GM23338 (cell line): ENCODE measurements around the gene SLIT1. TPM values are rescaled to one million over a fixed set of nuclear protein-coding genes. Genes with fewer than 3 reads are reported as not detected.

Source experiments
- ATAC-seq: fragments of 200-7000 bp; cut with Tn5 transposase; 3 replicates; pipeline ENCODE4 v1.9.1; 2020
- DNase-seq: peaks from one replicate; pipeline ENCODE4 v3.0.0-alpha.2; 2015; ENCODE audit warnings: low spot score
- H2AFZ ChIP-seq: fragments of 200-600 bp; sonication (generic); 2 replicates; pipeline ENCODE4 v1.8.0; 2016; ENCODE audit warnings: antibody characterized with exemption, mild to moderate bottlenecking, moderate library complexity
- H3F3A ChIP-seq: fragments of 200-600 bp; sonication (generic); replicated peaks from 2 replicates; pipeline ENCODE4 v1.8.0; 2017; ENCODE audit warnings: antibody characterized with exemption, mixed run types, low read depth
- H3K27ac ChIP-seq: fragments of 200-600 bp; sonication (generic); 2 replicates; pipeline ENCODE4 v1.6.1; 2016; ENCODE audit warnings: low read depth
- H3K27me3 ChIP-seq: fragments of 200-600 bp; sonication (generic); 2 replicates; pipeline ENCODE4 v1.8.0; 2016; ENCODE audit warnings: mild to moderate bottlenecking, mixed run types, moderate library complexity; ENCODE audit not compliant: insufficient read depth
- H3K36me3 ChIP-seq: fragments of 200-600 bp; sonication (generic); 2 replicates; pipeline ENCODE4 v1.8.0; 2016; ENCODE audit warnings: mild to moderate bottlenecking; ENCODE audit not compliant: insufficient read depth
- H3K4me1 ChIP-seq: fragments of 200-600 bp; sonication (generic); 2 replicates; pipeline ENCODE4 v1.8.0; 2016; ENCODE audit warnings: mild to moderate bottlenecking, moderate library complexity; ENCODE audit not compliant: insufficient read depth
- H3K4me2 ChIP-seq: fragments of 200-600 bp; sonication (generic); 2 replicates; pipeline ENCODE4 v1.7.1; 2017; ENCODE audit warnings: mixed run types
- H3K4me3 ChIP-seq: fragments of 200-600 bp; sonication (generic); 2 replicates; pipeline ENCODE4 v1.6.1; 2016; ENCODE audit warnings: mixed run types
- H3K79me2 ChIP-seq: fragments of 200-600 bp; sonication (generic); replicated peaks from 2 replicates; pipeline ENCODE4 v1.8.0; 2017; ENCODE audit warnings: mild to moderate bottlenecking; ENCODE audit not compliant: insufficient read depth
- H3K9me2 ChIP-seq: fragments of 200-600 bp; sonication (generic); 2 replicates; pipeline ENCODE4 v1.8.0; 2017; ENCODE audit not compliant: insufficient read depth
- H4K20me1 ChIP-seq: fragments of 200-600 bp; sonication (generic); replicated peaks from 2 replicates; pipeline ENCODE4 v1.8.0; 2017; ENCODE audit warnings: mild to moderate bottlenecking; ENCODE audit not compliant: insufficient read depth
- H3K27ac Mint-ChIP-seq: 2 replicates; pipeline ENCODE4 v1.8.0; 2020; ENCODE audit warnings: inconsistent platforms, mild to moderate bottlenecking, moderate library complexity, mixed read lengths
- H3K27me3 Mint-ChIP-seq: 3 replicates; pipeline ENCODE4 v1.8.0; 2022; ENCODE audit warnings: low read depth, mild to moderate bottlenecking, moderate library complexity, mixed read lengths, inconsistent platforms; ENCODE audit not compliant: insufficient read depth, poor library complexity
- H3K36me3 Mint-ChIP-seq: 3 replicates; pipeline ENCODE4 v1.8.0; 2021; ENCODE audit warnings: low read depth, mild to moderate bottlenecking, inconsistent platforms, moderate library complexity, mixed read lengths
- H3K4me1 Mint-ChIP-seq: 3 replicates; pipeline ENCODE4 v1.8.0; 2020; ENCODE audit warnings: mild to moderate bottlenecking, inconsistent platforms, mixed read lengths
- H3K4me3 Mint-ChIP-seq: 3 replicates; pipeline ENCODE4 v1.8.0; 2021; ENCODE audit warnings: moderate library complexity, mild to moderate bottlenecking, inconsistent platforms, mixed read lengths
- H3K9me3 Mint-ChIP-seq: 3 replicates; pipeline ENCODE4 v1.8.0; 2020; ENCODE audit warnings: moderate library complexity, mild to moderate bottlenecking, inconsistent platforms, mixed read lengths
- CREB1 ChIP-seq: fragments of 250-450 bp; sonication (Bioruptor Pico); IDR thresholded peaks from 2 replicates; pipeline ENCODE4 v1.5.0; 2020; ENCODE audit warnings: low read depth, mild to moderate bottlenecking, moderate library complexity
- CTCF ChIP-seq, 2 experiments: fragments of 200-600 bp in 1 of 2; sonication (generic) in 1 of 2; conservative IDR thresholded peaks; 2 replicates each; pipeline versions ENCODE4 v1.5.1 to v1.6.1; 2016 to 2017; ENCODE audit warnings: antibody characterized with exemption in 2 of 2, low read depth in 2 of 2, mild to moderate bottlenecking in 2 of 2, moderate library complexity in 1 of 2
- ETS1 ChIP-seq: IDR thresholded peaks from 2 replicates; pipeline ENCODE4 v1.6.1; 2016; ENCODE audit warnings: antibody characterized with exemption
- EZH2phosphoT487 ChIP-seq: fragments of 200-600 bp; sonication (generic); IDR thresholded peaks from one replicate; pipeline ENCODE4 v1.8.1; 2018; ENCODE audit warnings: antibody characterized with exemption; ENCODE audit not compliant: unreplicated experiment
- JUNB ChIP-seq: IDR thresholded peaks from one replicate; pipeline ENCODE4 v1.6.1; 2016; ENCODE audit warnings: antibody characterized with exemption; ENCODE audit not compliant: unreplicated experiment
- NANOG ChIP-seq: IDR thresholded peaks from 2 replicates; pipeline ENCODE4 v1.6.1; 2016; ENCODE audit warnings: antibody characterized with exemption, borderline replicate concordance
- POLR2AphosphoS5 ChIP-seq: IDR thresholded peaks from 2 replicates; pipeline ENCODE4 v1.6.1; 2016; ENCODE audit warnings: antibody characterized with exemption, low read depth
- STAT1 ChIP-seq: IDR thresholded peaks from one replicate; pipeline ENCODE4 v1.6.1; 2016; ENCODE audit warnings: antibody characterized with exemption; ENCODE audit not compliant: unreplicated experiment
- ZNF114 ChIP-seq: fragments of 250-450 bp; sonication (Bioruptor Pico); IDR thresholded peaks from 2 replicates; pipeline ENCODE4 v1.5.0; 2020; ENCODE audit warnings: mild to moderate bottlenecking, moderate library complexity
- ZNF331 ChIP-seq: fragments of 250-450 bp; sonication (Bioruptor Pico); IDR thresholded peaks from 2 replicates; pipeline ENCODE4 v1.5.0; 2020; ENCODE audit warnings: low read depth, mild to moderate bottlenecking, moderate library complexity
- polyA plus RNA-seq: library from polyadenylated mRNA; unstranded; fragments of >200 nt; fragmentation: Nextera tagmentation; extraction: Ambion mirVana; gene quantifications from 2 replicates; pipeline ENCODE4 v1.2.1, GENCODE V29; 2016
- total RNA-seq: library from RNA; depleted of rRNA; stranded (reverse); fragments of >200 nt; shearing (Covaris generic); gene quantifications from 2 replicates; pipeline ENCODE4 v1.2.3, GENCODE V29; 2014
- TF ChIP-seq, protein P1 (sequence below): fragments of 250-450 bp; sonication (Bioruptor Pico); IDR thresholded peaks from 2 replicates; pipeline ENCODE4 v1.5.0; 2020; ENCODE audit warnings: mild to moderate bottlenecking, moderate library complexity

Gene SLIT1
- total and polyA plus RNA-seq, 2 experiments from 2014 or later = 0.76 to 1.7 TPM

DNA sequence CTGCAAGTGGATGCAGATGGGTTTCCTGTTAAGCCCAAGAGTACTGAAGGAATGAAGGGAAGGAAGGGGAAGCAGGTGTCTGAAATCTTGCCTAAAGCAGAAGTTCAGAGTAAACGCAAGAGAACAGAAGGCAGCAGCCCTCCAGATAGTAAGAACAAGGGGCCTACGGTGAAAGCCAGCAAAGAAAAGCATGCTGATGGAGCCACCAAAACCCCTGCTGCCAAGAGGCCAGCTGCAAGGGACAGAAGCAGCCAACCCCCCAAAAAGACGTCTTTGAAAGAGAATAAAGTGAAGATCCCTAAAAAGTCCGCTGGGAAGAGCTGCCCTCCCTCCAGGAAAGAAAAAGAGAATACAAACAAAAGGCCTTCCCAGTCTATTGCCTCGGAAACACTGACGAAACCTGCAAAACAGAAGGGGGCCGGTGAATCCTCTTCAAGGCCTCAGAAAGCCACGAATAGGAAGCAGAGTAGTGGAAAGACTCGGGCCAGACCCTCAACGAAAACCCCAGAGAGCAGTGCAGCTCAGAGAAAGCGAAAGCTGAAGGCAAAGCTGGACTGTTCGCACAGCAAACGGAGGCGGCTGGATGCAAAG is 201.1 kb downstream of the SLIT1 start:
- Histone ChIP-seq H3K4me3 (no peak overlapping the region), H3F3A (no peaks in the 10 kb centered on the region; the same call in 1 of the 2 replicates), H3K36me3 (0 out of 2 replicates have a peak, but pooled peaks cover 4% of the 10 kb centered on the region), H2AFZ (no peak overlapping the region), H3K27me3 (no peaks in the 10 kb centered on the region), H3K4me1 (peaks cover 11% of the 10 kb centered on the region; the same call in 1 of the 2 replicates), H3K79me2 (no peaks in the 10 kb centered on the region), H3K9me2 (peaks cover 5% of the 10 kb centered on the region; the same call in 1 of the 2 replicates), H3K27ac (peak overlapping the region; percentile 15; the same call in 1 of the 2 replicates), H3K4me2 (peak overlapping the region; percentile 20; the same call in 1 of the 2 replicates), H4K20me1 (no peaks in the 10 kb centered on the region)
- Mint-ChIP-seq H3K27me3 (no peaks in the 10 kb centered on the region), H3K36me3 (peaks cover 21% of the 10 kb centered on the region), H3K4me3 (peak overlapping the region; percentile 32; the same call in 2 of the 3 replicates), H3K4me1 (peaks cover 38% of the 10 kb centered on the region), H3K27ac (peak overlapping the region; percentile 63), H3K9me3 (no peaks in the 10 kb centered on the region)
- TF ChIP-seq CTCF (conservative IDR thresholded peaks at IDR 0.05; ENCODE audit: low read depth in 2 of 2) (no peak), ZNF331 (CRISPR knock-in tag) (no peak), POLR2AphosphoS5 (no peak), ETS1 (no peak), JUNB (no peak), NANOG (no peak), ZNF114 (CRISPR knock-in tag) (no peak), EZH2phosphoT487 (no peak), CREB1 (CRISPR knock-in tag) (no peak), STAT1 (no peak)
- TF ChIP-seq, protein P1, sequence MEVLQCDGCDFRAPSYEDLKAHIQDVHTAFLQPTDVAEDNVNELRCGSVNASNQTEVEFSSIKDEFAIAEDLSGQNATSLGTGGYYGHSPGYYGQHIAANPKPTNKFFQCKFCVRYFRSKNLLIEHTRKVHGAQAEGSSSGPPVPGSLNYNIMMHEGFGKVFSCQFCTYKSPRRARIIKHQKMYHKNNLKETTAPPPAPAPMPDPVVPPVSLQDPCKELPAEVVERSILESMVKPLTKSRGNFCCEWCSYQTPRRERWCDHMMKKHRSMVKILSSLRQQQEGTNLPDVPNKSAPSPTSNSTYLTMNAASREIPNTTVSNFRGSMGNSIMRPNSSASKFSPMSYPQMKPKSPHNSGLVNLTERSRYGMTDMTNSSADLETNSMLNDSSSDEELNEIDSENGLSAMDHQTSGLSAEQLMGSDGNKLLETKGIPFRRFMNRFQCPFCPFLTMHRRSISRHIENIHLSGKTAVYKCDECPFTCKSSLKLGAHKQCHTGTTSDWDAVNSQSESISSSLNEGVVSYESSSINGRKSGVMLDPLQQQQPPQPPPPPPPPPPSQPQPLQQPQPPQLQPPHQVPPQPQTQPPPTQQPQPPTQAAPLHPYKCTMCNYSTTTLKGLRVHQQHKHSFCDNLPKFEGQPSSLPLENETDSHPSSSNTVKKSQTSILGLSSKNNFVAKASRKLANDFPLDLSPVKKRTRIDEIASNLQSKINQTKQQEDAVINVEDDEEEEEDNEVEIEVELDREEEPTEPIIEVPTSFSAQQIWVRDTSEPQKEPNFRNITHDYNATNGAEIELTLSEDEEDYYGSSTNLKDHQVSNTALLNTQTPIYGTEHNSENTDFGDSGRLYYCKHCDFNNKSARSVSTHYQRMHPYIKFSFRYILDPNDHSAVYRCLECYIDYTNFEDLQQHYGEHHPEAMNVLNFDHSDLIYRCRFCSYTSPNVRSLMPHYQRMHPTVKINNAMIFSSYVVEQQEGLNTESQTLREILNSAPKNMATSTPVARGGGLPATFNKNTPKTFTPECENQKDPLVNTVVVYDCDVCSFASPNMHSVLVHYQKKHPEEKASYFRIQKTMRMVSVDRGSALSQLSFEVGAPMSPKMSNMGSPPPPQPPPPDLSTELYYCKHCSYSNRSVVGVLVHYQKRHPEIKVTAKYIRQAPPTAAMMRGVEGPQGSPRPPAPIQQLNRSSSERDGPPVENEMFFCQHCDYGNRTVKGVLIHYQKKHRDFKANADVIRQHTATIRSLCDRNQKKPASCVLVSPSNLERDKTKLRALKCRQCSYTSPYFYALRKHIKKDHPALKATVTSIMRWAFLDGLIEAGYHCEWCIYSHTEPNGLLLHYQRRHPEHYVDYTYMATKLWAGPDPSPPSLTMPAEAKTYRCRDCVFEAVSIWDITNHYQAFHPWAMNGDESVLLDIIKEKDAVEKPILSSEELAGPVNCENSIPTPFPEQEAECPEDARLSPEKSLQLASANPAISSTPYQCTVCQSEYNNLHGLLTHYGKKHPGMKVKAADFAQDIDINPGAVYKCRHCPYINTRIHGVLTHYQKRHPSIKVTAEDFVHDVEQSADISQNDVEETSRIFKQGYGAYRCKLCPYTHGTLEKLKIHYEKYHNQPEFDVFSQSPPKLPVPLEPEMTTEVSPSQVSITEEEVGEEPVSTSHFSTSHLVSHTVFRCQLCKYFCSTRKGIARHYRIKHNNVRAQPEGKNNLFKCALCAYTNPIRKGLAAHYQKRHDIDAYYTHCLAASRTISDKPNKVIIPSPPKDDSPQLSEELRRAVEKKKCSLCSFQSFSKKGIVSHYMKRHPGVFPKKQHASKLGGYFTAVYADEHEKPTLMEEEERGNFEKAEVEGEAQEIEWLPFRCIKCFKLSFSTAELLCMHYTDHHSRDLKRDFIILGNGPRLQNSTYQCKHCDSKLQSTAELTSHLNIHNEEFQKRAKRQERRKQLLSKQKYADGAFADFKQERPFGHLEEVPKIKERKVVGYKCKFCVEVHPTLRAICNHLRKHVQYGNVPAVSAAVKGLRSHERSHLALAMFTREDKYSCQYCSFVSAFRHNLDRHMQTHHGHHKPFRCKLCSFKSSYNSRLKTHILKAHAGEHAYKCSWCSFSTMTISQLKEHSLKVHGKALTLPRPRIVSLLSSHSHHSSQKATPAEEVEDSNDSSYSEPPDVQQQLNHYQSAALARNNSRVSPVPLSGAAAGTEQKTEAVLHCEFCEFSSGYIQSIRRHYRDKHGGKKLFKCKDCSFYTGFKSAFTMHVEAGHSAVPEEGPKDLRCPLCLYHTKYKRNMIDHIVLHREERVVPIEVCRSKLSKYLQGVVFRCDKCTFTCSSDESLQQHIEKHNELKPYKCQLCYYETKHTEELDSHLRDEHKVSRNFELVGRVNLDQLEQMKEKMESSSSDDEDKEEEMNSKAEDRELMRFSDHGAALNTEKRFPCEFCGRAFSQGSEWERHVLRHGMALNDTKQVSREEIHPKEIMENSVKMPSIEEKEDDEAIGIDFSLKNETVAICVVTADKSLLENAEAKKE (CRISPR knock-in tag) = no peak
- DNase-seq (peak; percentile 50), ATAC-seq (peak; percentile 90)
